GM10248 (cell line): ENCODE measurements around the gene LRP6.

Experiments used
- CTCF ChIA-PET: fragments of 300-600 bp; sonication (Branson Sonifier 250); formaldehyde crosslinking; extraction: SDS; loops from one replicate; lab custom pipeline; 2021; ENCODE audit warnings: antibody characterized with exemption; lab: Yijun Ruan, JAX
- POLR2A ChIA-PET: fragments of 350-650 bp; sonication (Branson Sonifier 250); formaldehyde crosslinking; extraction: SDS; loops from one replicate; lab custom pipeline; 2020; ENCODE audit warnings: antibody characterized with exemption; lab: Yijun Ruan, JAX
- DNase-seq: peaks from one replicate; pipeline ENCODE4 v3.0.0; 2012; ENCODE audit errors: extremely low spot score
- TF ChIP-seq, protein P1 (sequence below): IDR thresholded peaks from 2 replicates; pipeline ENCODE4 v1.5.1; 2012; ENCODE audit warnings: mild to moderate bottlenecking, low read depth; ENCODE audit errors: extremely low read depth, missing control alignments, control extremely low read depth

The LRP6 gene

DNA sequence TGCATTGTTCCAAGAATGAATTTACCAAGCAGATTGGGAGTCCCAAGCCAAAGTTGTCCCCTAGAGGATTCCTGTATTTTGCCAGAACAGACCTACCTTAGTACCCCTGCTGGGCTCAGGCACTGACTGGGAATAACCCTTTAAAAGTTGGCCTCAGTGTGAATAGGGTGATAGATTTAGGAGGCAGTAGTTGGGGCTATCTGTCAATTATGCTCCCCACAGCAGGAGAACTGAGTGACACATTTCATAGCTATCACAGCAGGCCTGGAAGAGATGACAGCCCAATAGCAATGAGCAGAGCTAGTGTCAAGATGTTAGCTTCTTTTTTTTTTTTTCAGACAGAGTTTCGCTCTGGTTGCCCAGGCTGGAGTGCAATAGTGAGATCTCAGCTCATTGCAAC is 14.3 kb upstream of the LRP6 start:
- POLR2A ChIA-PET = no interaction called here
- no peak for DNase-seq
- TF ChIP-seq, protein P1, sequence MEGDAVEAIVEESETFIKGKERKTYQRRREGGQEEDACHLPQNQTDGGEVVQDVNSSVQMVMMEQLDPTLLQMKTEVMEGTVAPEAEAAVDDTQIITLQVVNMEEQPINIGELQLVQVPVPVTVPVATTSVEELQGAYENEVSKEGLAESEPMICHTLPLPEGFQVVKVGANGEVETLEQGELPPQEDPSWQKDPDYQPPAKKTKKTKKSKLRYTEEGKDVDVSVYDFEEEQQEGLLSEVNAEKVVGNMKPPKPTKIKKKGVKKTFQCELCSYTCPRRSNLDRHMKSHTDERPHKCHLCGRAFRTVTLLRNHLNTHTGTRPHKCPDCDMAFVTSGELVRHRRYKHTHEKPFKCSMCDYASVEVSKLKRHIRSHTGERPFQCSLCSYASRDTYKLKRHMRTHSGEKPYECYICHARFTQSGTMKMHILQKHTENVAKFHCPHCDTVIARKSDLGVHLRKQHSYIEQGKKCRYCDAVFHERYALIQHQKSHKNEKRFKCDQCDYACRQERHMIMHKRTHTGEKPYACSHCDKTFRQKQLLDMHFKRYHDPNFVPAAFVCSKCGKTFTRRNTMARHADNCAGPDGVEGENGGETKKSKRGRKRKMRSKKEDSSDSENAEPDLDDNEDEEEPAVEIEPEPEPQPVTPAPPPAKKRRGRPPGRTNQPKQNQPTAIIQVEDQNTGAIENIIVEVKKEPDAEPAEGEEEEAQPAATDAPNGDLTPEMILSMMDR = no peak
- CTCF ChIA-PET = no interaction called here

DNA sequence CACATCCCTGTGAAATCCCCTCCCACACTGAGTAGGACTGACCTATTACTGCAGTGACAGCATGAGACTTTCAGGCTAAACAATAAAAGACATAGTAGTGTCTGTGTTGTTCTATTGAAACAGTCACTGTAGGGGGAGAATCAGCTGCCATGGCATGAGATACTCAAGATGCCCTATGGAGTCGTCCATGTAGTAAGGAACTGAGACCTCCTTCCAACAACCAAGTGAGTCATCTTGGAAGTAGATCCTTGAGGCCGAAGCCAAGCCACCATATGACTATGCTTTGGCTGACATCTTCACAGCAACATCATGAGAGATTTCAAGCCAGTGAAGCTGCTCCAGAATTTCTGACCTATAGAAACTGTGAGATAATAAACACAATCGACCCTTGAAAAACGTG is 12.1 kb upstream of the LRP6 start:
- ChIA-PET POLR2A (interaction anchor here (1.5 kb wide), 1 partner anchor 11 kb away, joined by 3 read pairs; no protein-coding TSS in a partner anchor), CTCF (interaction anchor here (1.0 to 1.4 kb wide), 3 partner anchors 16 to 49 kb away, joined by 3 to 4 read pairs (median 3); no protein-coding TSS in a partner anchor)
- TF ChIP-seq, protein P1 = no peak
- no peak for DNase-seq

DNA sequence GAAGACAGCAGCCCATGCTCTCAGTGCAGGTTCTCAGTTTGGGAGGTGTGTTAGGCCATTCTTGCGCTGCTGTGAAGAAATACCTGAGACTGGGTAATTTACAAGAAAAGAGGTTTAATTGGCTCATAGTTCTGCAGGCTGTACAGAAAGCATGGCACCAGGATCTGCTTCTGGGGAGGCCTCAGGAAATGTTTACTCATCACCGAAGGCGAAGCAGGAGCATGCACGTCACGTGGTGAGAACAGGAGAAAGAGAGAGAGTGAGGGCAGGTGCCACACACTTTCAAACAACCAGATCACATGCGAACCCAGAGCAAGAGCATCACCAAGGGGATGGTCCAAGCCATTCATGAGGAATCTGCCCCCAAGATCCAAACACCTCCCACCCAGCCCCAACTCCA is 9.0 kb upstream of the LRP6 start:
- DNase-seq = no peak
- ChIA-PET POLR2A (no interaction called here), CTCF (no interaction called here)
- TF ChIP-seq, protein P1 = no peak

DNA sequence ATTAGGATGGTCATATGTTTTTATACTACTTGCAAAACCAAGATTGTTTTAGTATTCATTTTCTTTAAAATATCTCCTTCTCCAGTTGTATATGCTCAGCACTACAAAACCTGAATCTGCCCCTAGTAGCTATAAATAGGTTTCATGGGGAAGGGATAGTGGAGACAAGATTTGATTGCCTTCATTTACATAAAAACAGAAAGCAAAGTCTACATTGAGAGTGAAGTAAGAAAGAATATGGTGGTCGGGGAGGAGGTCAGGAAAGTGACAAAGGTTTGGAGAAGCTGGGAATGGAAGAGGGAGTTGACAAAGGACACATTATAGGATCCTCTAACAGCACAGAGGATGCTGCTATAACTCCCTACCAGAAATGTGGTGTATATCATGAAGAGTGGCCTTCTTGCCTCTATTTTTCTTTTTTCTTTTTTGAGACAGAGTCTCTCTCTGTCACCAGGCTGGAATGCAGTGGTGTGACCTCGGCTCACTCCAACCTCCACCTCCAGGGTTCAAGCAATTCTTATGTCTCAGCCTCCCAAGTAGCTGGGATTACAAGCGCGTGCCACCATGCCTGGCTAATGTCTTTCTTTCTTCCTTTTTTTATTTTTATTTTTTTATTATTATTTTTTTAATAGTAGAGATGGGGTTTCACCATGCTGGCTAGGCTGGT is 6.6 kb upstream of the LRP6 start:
- ChIA-PET POLR2A (no interaction called here), CTCF (no interaction called here)
- TF ChIP-seq, protein P1 = no peak
- DNase-seq = no peak

DNA sequence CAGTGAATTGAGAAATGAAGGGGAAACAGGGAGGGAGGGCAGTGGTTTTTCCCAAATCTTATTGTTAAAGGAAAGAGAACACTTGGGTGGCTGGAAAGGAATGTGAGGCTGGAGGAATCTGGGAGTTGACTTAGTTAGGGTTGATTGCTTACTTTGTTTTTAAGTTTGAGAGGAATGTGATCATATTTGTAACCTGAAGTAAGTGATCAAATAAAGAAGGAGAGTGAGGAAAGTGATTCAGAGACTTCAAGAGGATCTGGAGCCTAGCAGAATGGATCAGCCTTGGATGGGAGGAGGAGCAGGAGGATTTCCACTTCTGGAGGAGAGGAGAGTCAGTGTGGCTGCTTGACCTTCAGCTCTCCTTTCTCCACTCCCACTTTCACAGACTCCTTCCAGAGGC is 6.0 kb upstream of the LRP6 start:
- ChIA-PET CTCF (no interaction called here), POLR2A (no interaction called here)
- no peak for DNase-seq
- TF ChIP-seq, protein P1 = no peak

DNA sequence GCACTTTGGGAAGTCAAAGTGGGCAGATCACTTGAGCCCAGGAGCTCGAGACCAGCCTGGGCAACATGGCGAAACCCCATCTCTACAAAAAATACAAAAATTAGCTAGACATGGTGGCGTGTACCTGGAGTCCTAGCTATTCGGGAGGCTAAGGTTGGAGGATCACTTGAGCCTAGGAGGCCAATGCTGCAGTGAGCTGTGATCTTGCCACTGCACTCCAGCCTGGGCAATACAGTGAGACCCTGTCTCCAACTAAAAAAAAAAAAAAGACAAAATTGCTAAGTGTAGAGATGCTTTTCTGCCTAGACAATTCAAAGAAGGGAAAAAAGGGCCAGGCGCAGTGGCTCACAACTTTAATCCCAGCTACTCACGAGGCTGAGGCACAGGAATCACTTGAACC is 3.4 kb upstream of the LRP6 start:
- DNase-seq = no peak
- TF ChIP-seq, protein P1 = no peak
- ChIA-PET POLR2A (interaction anchor here (0.6 kb wide), 1 partner anchor 109 kb away, joined by 3 read pairs; no protein-coding TSS in a partner anchor), CTCF (interaction anchor here (1.4 to 1.6 kb wide), 4 partner anchors 12 to 1499 kb away, joined by 3 to 5 read pairs (median 3); no protein-coding TSS in a partner anchor)
